ENCODE results near the gene DEFB126. TPM values are rescaled to one million over a fixed set of nuclear protein-coding genes. Genes with fewer than 3 reads are reported as not detected.

DEFB126 gene
- total RNA-seq, 1 donor from 2014 or later: not detected

- DNase-seq (ENCODE audit: low read depth): no peak
- FAIRE-seq: no peak
- Histone ChIP-seq H3K36me3 (ENCODE audit: control insufficient read depth, insufficient read depth, low read length) (no peaks in the 10 kb centered on the region), H3K27me3 (ENCODE audit: control insufficient read depth, insufficient read depth, low read length) (no peaks in the 10 kb centered on the region), H3K4me3 (ENCODE audit: low read depth, low read length) (no peak within 1 kb of the TSS)
- TF ChIP-seq CTCF (IDR thresholded peaks at IDR 0.05; ENCODE audit: insufficient read depth, low read length, severe bottlenecking): no peak
Measured at GRCh38 chr20:189611-190010, 47.2 kb downstream of the DEFB126 start, which contains the start of gene DEFB128. Gene DEFB128, minus strand, starts transcription at chr20:189711. Its CDS starts 88 bp downstream, at chr20:189623.

Other genes starting within 250 kb of the DEFB126 start
- gene DEFB125, start 54.9 kb upstream of the DEFB126 start, total RNA-seq: not detected in 2 replicates
- not detected in 2 replicates for gene DEFB127, start 14.9 kb downstream of the DEFB126 start, total RNA-seq
- not detected in 2 replicates for gene DEFB128, start 47.1 kb downstream of the DEFB126 start, total RNA-seq
- gene DEFB129, start 84.7 kb downstream of the DEFB126 start, total RNA-seq: not detected in 2 replicates
- not detected in 2 replicates for gene DEFB132, start 115.1 kb downstream of the DEFB126 start, total RNA-seq
- gene C20orf96, start 148.2 kb downstream of the DEFB126 start, total RNA-seq: 0.64 and 0.79 TPM in 2 replicates
- 9.7 and 11.1 TPM in 2 replicates for gene ZCCHC3, start 155.0 kb downstream of the DEFB126 start, total RNA-seq
- gene SOX12, start 183.0 kb downstream of the DEFB126 start, total RNA-seq: 0.90 and 3.4 TPM in 2 replicates
- 2.1 and 4.4 TPM in 2 replicates for gene NRSN2, start 204.5 kb downstream of the DEFB126 start, total RNA-seq
- gene TRIB3, start 238.2 kb downstream of the DEFB126 start, total RNA-seq: 432 and 548 TPM in 2 replicates

All from bronchial epithelial cell (primary cell).